Sigmoid colon (tissue), 4 donors: Measurements from ENCODE around the gene CEP63.

ENCODE experiments used
- EP300 ChIP-seq, 4 donors: sonication (generic); formaldehyde crosslinking; IDR thresholded peaks; one replicate each; pipeline ENCODE4 v1.6.1; 2017; ENCODE audit warnings: antibody characterized with exemption in 4 of 4
- POLR2A ChIP-seq, 2 donors: fragments of 450-650 bp; IDR thresholded peaks; one replicate each; pipeline ENCODE4 v1.6.1; 2016; ENCODE audit warnings: antibody characterized with exemption in 2 of 2, mild to moderate bottlenecking in 2 of 2, moderate library complexity in 2 of 2
- TF ChIP-seq, protein P1 (sequence below), 4 experiments: fragments of 450-650 bp in 3 of 4; fragments of 200-600 bp in 1 of 4; IDR thresholded peaks; one replicate each; pipeline ENCODE4 v1.5.1; 2016 to 2019; ENCODE audit warnings: antibody characterized with exemption in 4 of 4, mild to moderate bottlenecking in 3 of 4, moderate library complexity in 2 of 4

DNA sequence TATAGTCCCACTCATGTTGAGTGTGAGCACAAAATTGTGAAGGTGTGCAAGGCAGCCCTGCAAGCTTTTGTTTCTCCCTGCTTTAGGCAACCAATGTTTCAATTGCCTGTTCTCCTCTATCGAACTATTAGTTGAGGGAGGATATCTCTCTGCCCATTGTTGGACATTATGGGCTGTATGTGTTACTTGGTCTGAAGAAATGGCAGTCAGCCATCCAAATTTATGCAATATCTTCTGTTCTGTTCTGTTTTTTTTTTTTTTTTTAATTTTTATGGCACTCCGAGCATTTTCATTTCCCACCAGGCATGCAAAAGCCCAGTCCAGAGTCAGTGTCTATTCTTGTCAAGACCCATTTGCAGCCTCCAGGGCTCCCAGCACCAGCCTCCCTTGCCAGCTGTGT is 44.0 kb upstream of the CEP63 start:
- TF ChIP-seq, protein P1, sequence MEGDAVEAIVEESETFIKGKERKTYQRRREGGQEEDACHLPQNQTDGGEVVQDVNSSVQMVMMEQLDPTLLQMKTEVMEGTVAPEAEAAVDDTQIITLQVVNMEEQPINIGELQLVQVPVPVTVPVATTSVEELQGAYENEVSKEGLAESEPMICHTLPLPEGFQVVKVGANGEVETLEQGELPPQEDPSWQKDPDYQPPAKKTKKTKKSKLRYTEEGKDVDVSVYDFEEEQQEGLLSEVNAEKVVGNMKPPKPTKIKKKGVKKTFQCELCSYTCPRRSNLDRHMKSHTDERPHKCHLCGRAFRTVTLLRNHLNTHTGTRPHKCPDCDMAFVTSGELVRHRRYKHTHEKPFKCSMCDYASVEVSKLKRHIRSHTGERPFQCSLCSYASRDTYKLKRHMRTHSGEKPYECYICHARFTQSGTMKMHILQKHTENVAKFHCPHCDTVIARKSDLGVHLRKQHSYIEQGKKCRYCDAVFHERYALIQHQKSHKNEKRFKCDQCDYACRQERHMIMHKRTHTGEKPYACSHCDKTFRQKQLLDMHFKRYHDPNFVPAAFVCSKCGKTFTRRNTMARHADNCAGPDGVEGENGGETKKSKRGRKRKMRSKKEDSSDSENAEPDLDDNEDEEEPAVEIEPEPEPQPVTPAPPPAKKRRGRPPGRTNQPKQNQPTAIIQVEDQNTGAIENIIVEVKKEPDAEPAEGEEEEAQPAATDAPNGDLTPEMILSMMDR (IDR thresholded peaks at IDR 0.05) = no peak
- TF ChIP-seq EP300 (IDR thresholded peaks at IDR 0.05) (no peak), POLR2A (IDR thresholded peaks at IDR 0.05) (no peak)
